ENCODE data around the gene VWA8. TPM values are rescaled to one million over a fixed set of nuclear protein-coding genes. Genes with fewer than 3 reads are reported as not detected.

Gene VWA8
- total RNA-seq, 1 experiment from 2014 or later: 22.6 TPM

GRCh38 chr13:41590643-41591042 lies 370.3 kb downstream of the VWA8 start:
- intact Hi-C loops (cut with micrococcal nuclease): no loop called here
- CTCF ChIA-PET: no interaction called here
- BruUV-seq (replicated peaks): no TSS peak

More at GRCh38 chr13:41590643-41591042, 370.3 kb downstream of the VWA8 start:
- RAD21 ChIA-PET (ENCODE audit: low non-redundant PET in 1 of 2, low total read pairs in 2 of 2, uncharacterized antibody in 2 of 2, unreplicated experiment in 2 of 2): no interaction called here
- no peaks in the 10 kb centered on the region for H3K9me3 ChIP-seq (ENCODE audit: control insufficient read depth in 1 of 2, insufficient read depth in 1 of 2, low read depth in 1 of 2, low read length in 2 of 2)
- no peak overlapping the region for H3K4me3 ChIP-seq (replicated peaks in 1 of 2; ENCODE audit: low read depth in 1 of 2, low read length in 2 of 2)
- no peak for ATAC-seq
- peaks cover 5 to 26% of the 10 kb centered on the region in 2 experiments; a peak in 3 of 4 replicates for H3K4me1 ChIP-seq (ENCODE audit: control insufficient read depth in 1 of 2, insufficient read depth in 2 of 2, low read length in 2 of 2)
- no peak overlapping the region for H3K4me2 ChIP-seq (ENCODE audit: low read length)
- H3K27ac ChIP-seq (ENCODE audit: low read depth, low read length): no peak overlapping the region
- no peaks in the 10 kb centered on the region; a peak in 1 of 4 replicates for H3K36me3 ChIP-seq (ENCODE audit: control insufficient read depth in 1 of 2, insufficient read depth in 2 of 2, low read length in 2 of 2)
- POLR2A ChIA-PET: no interaction called here
- TF ChIP-seq EZH2phosphoT487 (IDR thresholded peaks at IDR 0.05; ENCODE audit: borderline replicate concordance) (no peak), YY1 (IDR thresholded peaks at IDR 0.05; ENCODE audit: extremely low read depth, insufficient replicate concordance, low read depth, low read length) (no peak), ZNF274 (IDR thresholded peaks at IDR 0.05; ENCODE audit: low read depth, low read length) (no peak), SIN3A (IDR thresholded peaks at IDR 0.05; ENCODE audit: low read depth) (no peak), CBX3 (IDR thresholded peaks at IDR 0.05; ENCODE audit: low read depth) (no peak), ZFX (IDR thresholded peaks at IDR 0.05) (no peak), JUND (IDR thresholded peaks at IDR 0.05) (no peak), ELF1 (IDR thresholded peaks at IDR 0.05; ENCODE audit: borderline replicate concordance, low read depth) (no peak), FOSL1 (IDR thresholded peaks at IDR 0.05; ENCODE audit: low read depth) (no peak), SRF (IDR thresholded peaks at IDR 0.05; ENCODE audit: low read depth) (no peak), POLR2A (IDR thresholded peaks at IDR 0.05; ENCODE audit: borderline replicate concordance, extremely low read depth, insufficient read depth, insufficient read length) (no peak), SP1 (IDR thresholded peaks at IDR 0.05; ENCODE audit: low read depth) (no peak), CEBPB (IDR thresholded peaks at IDR 0.05; ENCODE audit: low read depth) (no peak), EZH2 (IDR thresholded peaks at IDR 0.05) (no peak), EGR1 (IDR thresholded peaks at IDR 0.05; ENCODE audit: low read depth) (no peak)
- TF ChIP-seq, protein P1, sequence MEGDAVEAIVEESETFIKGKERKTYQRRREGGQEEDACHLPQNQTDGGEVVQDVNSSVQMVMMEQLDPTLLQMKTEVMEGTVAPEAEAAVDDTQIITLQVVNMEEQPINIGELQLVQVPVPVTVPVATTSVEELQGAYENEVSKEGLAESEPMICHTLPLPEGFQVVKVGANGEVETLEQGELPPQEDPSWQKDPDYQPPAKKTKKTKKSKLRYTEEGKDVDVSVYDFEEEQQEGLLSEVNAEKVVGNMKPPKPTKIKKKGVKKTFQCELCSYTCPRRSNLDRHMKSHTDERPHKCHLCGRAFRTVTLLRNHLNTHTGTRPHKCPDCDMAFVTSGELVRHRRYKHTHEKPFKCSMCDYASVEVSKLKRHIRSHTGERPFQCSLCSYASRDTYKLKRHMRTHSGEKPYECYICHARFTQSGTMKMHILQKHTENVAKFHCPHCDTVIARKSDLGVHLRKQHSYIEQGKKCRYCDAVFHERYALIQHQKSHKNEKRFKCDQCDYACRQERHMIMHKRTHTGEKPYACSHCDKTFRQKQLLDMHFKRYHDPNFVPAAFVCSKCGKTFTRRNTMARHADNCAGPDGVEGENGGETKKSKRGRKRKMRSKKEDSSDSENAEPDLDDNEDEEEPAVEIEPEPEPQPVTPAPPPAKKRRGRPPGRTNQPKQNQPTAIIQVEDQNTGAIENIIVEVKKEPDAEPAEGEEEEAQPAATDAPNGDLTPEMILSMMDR (IDR thresholded peaks at IDR 0.05 in 2 of 3, conservative IDR thresholded peaks at IDR 0.05 in 1 of 3; ENCODE audit: borderline replicate concordance in 1 of 3, insufficient read depth in 1 of 3, low read depth in 2 of 3, low read length in 2 of 3): no peak
- TF ChIP-seq, protein P2, sequence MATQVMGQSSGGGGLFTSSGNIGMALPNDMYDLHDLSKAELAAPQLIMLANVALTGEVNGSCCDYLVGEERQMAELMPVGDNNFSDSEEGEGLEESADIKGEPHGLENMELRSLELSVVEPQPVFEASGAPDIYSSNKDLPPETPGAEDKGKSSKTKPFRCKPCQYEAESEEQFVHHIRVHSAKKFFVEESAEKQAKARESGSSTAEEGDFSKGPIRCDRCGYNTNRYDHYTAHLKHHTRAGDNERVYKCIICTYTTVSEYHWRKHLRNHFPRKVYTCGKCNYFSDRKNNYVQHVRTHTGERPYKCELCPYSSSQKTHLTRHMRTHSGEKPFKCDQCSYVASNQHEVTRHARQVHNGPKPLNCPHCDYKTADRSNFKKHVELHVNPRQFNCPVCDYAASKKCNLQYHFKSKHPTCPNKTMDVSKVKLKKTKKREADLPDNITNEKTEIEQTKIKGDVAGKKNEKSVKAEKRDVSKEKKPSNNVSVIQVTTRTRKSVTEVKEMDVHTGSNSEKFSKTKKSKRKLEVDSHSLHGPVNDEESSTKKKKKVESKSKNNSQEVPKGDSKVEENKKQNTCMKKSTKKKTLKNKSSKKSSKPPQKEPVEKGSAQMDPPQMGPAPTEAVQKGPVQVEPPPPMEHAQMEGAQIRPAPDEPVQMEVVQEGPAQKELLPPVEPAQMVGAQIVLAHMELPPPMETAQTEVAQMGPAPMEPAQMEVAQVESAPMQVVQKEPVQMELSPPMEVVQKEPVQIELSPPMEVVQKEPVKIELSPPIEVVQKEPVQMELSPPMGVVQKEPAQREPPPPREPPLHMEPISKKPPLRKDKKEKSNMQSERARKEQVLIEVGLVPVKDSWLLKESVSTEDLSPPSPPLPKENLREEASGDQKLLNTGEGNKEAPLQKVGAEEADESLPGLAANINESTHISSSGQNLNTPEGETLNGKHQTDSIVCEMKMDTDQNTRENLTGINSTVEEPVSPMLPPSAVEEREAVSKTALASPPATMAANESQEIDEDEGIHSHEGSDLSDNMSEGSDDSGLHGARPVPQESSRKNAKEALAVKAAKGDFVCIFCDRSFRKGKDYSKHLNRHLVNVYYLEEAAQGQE (IDR thresholded peaks at IDR 0.05; ENCODE audit: low read depth): no peak
- no peaks in the 10 kb centered on the region for H3K79me2 ChIP-seq (ENCODE audit: insufficient read depth, low read length)
- H3K27me3 ChIP-seq (ENCODE audit: insufficient read depth, low read length): no peaks in the 10 kb centered on the region
- no peak for DNase-seq (ENCODE audit: low read depth, low spot score)
- H2AFZ ChIP-seq (ENCODE audit: low read depth, low read length, poor library complexity, severe bottlenecking): no peak overlapping the region
- no peaks in the 10 kb centered on the region for H3K9me2 ChIP-seq (ENCODE audit: insufficient read depth)
- H4K20me1 ChIP-seq (ENCODE audit: insufficient read depth): no peaks in the 10 kb centered on the region
- H3K9ac ChIP-seq (ENCODE audit: low read length): no peak overlapping the region

Measured in HCT116 (cell line).